Duodenal mucosa (tissue), 2 donors: ENCODE measurements around the gene CCNY.
"Not testable (repeated sequence)": the region's sequence is repeated elsewhere in the genome, so short reads cannot be mapped to it uniquely, and the experiment has no call there.

Experiments used
- H3K27ac ChIP-seq: one replicate; pipeline ENCODE4 v1.7.0; 2013; ENCODE audit warnings: low read depth, low read length
- H3K27me3 ChIP-seq, 2 donors: one replicate each; pipeline ENCODE4 v1.7.0; 2013; ENCODE audit warnings: low read length in 2 of 2, control low read depth in 1 of 2; ENCODE audit not compliant: insufficient read depth in 2 of 2, control insufficient read depth in 1 of 2
- H3K36me3 ChIP-seq, 2 donors: one replicate each; pipeline ENCODE4 v1.7.0; 2013; ENCODE audit warnings: low read length in 2 of 2, control low read depth in 1 of 2; ENCODE audit not compliant: insufficient read depth in 2 of 2, control insufficient read depth in 1 of 2
- H3K4me1 ChIP-seq, 2 donors: one replicate each; pipeline ENCODE4 v1.7.0; 2013; ENCODE audit warnings: low read length in 2 of 2, control low read depth in 1 of 2; ENCODE audit not compliant: insufficient read depth in 2 of 2, control insufficient read depth in 1 of 2
- H3K4me3 ChIP-seq, 2 donors: one replicate each; pipeline ENCODE4 v1.7.0; 2013; ENCODE audit warnings: low read length in 2 of 2, low read depth in 1 of 2
- H3K9ac ChIP-seq, 2 donors: one replicate each; pipeline ENCODE4 v1.7.0; 2013; ENCODE audit warnings: low read length in 2 of 2, low read depth in 1 of 2
- H3K9me3 ChIP-seq, 2 donors: one replicate each; pipeline ENCODE4 v1.7.0; 2013; ENCODE audit warnings: low read length in 2 of 2, control low read depth in 1 of 2; ENCODE audit not compliant: control insufficient read depth in 1 of 2

Gene CCNY

DNA sequence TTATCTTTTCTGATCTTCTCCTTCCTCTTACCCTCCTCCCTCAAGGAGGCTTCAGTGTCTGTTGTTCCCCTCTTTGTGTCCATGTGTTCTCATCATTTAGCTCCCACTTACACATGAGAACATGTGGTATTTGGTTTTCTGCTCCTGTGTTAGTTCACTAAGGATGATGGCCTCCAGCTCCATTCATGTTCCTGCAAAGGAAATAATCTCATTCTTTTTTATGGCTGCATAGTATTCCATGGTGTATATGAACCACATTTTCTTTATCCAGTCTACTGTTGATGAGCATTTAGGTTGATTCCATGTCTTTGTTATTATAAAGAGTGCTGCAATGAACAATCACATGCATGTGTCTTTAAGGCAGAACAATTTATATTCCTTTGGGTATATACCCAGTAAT, 21.1 kb upstream of the CCNY start:
- H3K27ac ChIP-seq, H3K36me3 ChIP-seq, H3K4me1 ChIP-seq, H3K27me3 ChIP-seq, H3K4me3 ChIP-seq, H3K9me3 ChIP-seq, H3K9ac ChIP-seq: not testable (repeated sequence)

DNA sequence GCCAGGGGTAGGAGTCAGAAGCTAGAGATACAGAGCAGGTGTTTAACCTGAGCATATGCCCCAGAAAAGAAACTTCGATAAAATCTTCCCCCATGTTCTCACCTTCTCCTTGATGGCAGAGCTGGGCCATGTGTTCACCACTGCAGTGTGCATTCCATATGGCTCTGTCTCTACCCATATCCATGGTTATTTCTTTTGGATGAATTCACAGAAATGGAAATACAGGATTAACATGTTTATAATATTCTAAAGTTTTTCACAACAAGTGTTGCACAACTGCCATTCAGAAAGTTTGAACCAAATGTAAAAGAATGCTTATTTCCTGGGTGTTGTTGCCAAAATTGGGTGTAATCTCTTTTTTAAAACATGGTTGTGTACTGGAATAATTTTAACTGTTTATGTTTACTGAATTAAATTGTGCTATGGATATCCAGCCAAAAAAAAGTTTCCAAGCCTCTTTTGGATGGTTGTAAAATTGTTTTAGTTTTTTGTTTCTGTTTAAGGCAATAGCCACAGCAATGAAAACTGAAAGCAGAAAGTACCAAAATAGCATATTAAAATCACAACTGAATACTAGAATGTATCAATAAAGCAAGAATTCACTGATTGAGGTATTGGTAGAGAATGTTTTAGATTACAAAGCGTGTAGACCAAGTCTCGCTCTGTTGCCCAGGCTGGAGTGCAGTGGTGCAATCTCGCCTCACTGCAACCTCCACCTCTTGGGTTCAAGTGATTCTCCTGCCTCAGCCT, 19.9 kb upstream of the CCNY start:
- Histone ChIP-seq H3K27me3 (no peaks in the 10 kb centered on the region), H3K4me1 (peaks cover 7% of the 10 kb centered on the region in 2 donors), H3K27ac (no peak overlapping the region), H3K9me3 (no peaks in the 10 kb centered on the region), H3K9ac (no peak overlapping the region), H3K36me3 (peaks cover 0 to 3% of the 10 kb centered on the region in 2 donors), H3K4me3 (no peak overlapping the region)

DNA sequence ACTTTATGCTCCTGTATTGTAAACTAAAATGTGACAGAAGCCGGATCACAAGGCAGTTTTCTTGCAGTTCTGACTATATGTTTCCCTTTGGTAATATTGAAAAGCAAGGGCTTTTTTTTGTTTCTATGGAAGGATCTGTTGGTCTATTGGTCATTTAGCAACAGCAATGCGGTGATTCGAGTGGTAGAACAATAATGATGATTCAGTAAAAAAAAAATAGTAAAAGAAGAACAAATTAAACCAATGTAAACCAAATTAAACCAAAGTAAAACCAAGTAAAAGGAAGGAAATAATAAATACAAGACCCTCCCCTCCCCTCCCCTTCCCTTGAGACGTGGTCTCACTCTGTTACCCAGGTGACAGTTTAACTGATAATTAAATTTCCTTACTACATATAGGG, 17.8 kb upstream of the CCNY start:
- Histone ChIP-seq H3K4me3 (no peak overlapping the region), H3K36me3 (peaks cover 0 to 11% of the 10 kb centered on the region in 2 donors), H3K4me1 (peaks cover 7% of the 10 kb centered on the region in 2 donors), H3K9me3 (peaks cover 0 to 9% of the 10 kb centered on the region in 2 donors), H3K27me3 (no peaks in the 10 kb centered on the region), H3K27ac (no peak overlapping the region), H3K9ac (no peak overlapping the region)

DNA sequence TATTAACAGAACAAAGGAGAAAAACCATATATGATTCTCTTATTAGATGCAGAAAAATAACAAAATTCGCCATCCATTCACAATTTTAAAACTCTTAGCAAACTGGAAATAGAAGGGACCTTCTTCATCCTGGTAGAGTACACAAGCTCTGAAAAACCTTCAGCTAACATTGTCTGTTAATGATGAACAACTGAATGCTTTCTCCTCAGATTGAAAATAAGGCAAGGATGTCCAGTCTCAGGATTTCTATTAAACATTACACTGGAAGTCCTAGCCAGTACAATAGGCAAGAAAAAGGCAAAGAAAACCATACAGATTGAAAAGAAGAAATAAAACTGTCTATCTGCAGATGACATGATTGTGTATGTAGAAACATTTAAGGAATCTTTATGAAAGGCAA, 16.0 kb upstream of the CCNY start:
- Histone ChIP-seq H3K36me3 (peaks cover 0 to 11% of the 10 kb centered on the region in 2 donors), H3K4me3 (no peak overlapping the region), H3K27ac (no peak overlapping the region), H3K9ac (no peak overlapping the region), H3K4me1 (peaks cover 7 to 14% of the 10 kb centered on the region in 2 donors), H3K27me3 (no peaks in the 10 kb centered on the region), H3K9me3 (peaks cover 0 to 9% of the 10 kb centered on the region in 2 donors)

DNA sequence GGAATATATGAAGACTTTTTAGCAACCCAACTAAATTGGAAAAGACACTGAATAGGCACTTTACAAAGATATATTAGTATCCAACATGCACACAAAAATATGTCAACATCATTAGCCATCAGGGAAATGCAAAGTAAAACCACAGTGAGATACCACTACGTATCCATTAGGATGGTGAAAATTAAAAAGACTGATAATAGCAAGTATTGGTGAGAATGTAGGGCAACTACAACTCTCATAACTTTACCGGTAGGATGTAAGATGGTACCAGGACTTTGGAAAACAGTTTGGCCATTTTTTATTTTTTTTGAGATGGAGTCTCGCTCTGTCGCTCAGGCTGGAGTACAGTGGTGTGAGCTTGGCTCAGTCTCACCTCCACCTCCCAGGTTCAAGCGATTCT, 13.7 kb upstream of the CCNY start:
- H3K4me1 ChIP-seq: peaks cover under 1 to 8% of the 10 kb centered on the region in 2 donors
- no peak overlapping the region for H3K27ac ChIP-seq
- no peak overlapping the region for H3K9ac ChIP-seq
- H3K4me3 ChIP-seq: no peak overlapping the region
- peaks cover 0 to 9% of the 10 kb centered on the region in 2 donors for H3K9me3 ChIP-seq
- H3K27me3 ChIP-seq: no peaks in the 10 kb centered on the region
- H3K36me3 ChIP-seq: peaks cover 0 to 11% of the 10 kb centered on the region in 2 donors

DNA sequence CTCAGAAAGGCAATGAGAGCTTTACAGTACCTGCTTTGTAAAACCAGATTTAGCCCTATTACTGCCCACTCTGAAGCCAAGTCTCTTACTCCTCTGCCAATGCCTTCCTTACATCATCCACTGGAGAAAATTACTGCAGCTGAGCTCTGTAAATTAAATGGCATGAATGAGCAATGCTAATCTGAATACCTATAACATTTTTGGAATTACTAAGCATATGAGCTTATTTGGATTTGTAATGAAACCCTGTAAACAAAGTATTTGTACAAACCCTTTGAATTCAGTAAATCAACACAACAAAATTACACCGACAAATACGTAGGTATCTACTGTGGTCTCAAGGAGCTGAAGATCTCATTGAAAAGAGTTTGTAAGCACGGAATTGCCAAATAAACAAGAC, 12.1 kb upstream of the CCNY start:
- Histone ChIP-seq H3K36me3 (peaks cover 0 to 11% of the 10 kb centered on the region in 2 donors), H3K9ac (no peak overlapping the region), H3K27ac (no peak overlapping the region), H3K4me1 (peaks cover 0 to 11% of the 10 kb centered on the region in 2 donors), H3K4me3 (no peak overlapping the region), H3K9me3 (peaks cover 0 to 9% of the 10 kb centered on the region in 2 donors), H3K27me3 (no peaks in the 10 kb centered on the region)

DNA sequence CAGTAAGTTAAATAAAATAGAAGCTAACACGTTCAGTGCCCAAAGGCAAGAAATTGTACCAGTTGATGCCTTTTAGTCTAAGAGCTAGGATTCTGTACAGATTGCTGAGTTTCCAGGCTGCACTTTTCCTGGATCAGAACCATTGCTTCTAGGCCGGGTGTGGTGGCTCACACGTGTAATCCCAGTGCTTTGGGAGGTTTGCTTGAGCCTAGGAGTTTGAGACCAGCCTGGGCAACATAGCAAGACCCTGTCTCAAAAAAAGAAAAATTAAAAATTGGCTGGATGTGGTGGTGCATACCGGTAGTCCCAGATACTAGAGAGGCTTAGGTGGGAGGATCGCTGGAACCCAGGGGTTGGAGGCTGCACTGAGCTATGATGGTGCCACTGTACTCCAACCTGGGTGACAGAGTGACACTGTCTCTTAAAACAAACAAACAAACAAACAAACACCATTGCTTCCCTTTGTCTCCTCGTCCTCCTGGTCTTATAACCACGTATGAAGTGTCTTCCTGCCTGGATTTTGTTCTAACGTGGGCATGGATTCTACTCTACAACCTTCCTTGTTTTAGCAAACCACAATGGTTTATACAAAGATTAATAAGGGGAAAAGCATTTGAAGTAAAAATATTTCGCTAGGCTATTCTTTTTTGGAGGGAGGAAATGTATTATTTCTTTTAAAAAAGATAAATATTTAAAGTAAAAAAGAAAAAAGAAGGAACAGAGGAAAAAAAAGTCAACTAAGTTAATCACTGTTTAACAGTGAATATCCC, 9.7 kb upstream of the CCNY start:
- Histone ChIP-seq H3K27ac (no peak overlapping the region), H3K27me3 (no peaks in the 10 kb centered on the region), H3K4me3 (no peak overlapping the region), H3K4me1 (peaks cover 0 to 11% of the 10 kb centered on the region in 2 donors), H3K36me3 (peaks cover 0 to 8% of the 10 kb centered on the region in 2 donors), H3K9me3 (peaks cover 0 to 9% of the 10 kb centered on the region in 2 donors), H3K9ac (no peak overlapping the region)

DNA sequence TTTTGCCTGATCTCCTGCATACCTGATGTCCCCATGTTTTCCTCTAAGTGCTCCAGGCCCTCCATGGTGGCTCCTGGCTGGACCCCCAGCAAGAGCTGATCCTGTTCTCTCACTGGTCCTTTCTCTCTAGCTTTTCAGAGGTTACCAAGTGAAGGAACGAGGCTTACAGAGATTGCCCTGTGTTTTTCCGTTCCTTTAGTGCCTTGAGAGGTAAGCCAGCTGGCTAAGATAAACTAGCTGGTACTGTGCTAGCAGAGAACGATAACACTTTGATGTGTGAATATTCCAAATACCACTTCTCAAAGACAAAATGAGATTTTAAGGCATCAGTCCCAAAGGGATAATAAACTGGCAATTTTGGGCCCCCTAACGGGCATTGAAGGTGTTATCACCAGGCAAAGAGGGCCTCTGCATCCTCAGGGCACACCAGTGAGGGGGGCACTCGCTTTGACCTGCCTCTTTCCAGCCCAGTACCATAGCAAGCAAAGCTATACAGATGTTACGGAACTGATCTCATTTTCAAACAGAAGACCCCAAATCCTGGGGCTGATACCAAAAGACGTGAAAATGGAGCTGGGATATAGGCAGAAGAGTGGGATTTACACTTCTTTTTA, 8.4 kb upstream of the CCNY start:
- Histone ChIP-seq H3K9ac (no peak overlapping the region), H3K4me1 (peaks cover 0 to 11% of the 10 kb centered on the region in 2 donors), H3K27me3 (no peaks in the 10 kb centered on the region), H3K36me3 (peaks cover 0 to 2% of the 10 kb centered on the region in 2 donors), H3K27ac (no peak overlapping the region), H3K9me3 (peaks cover 0 to 4% of the 10 kb centered on the region in 2 donors), H3K4me3 (no peak overlapping the region)

DNA sequence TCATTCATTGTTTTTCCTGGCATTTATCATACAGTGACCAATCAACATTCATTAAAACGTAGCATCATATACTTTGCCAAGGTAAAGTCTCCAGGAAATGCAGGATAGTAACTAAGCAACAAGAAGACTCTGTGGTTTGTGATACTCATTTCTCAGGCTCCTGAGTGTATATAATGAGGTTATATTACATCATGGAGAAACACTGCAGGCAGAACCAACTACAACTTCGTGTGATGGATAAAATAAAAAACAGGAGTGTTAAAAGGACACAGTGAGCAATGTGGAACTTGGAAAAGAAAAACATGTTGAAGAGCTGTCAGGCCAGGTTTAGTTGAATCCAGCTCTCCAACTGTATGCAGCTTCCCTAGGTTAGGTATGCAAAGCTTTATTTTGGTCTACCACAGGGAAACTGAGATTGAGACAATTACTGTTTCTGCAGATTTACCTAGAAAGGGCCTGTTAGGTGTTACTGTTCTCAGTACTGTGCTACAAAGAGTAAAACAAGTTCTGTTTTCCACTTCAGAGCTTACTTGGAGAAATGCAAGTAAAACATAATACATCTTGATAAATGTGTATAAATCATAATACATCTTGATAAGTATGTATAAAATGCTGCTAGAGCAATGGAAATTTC, 7.8 kb upstream of the CCNY start:
- no peak overlapping the region for H3K27ac ChIP-seq
- peaks cover 0 to 2% of the 10 kb centered on the region in 2 donors for H3K36me3 ChIP-seq
- H3K9ac ChIP-seq: no peak overlapping the region
- no peaks in the 10 kb centered on the region for H3K9me3 ChIP-seq
- H3K4me1 ChIP-seq: peaks cover 0 to 11% of the 10 kb centered on the region in 2 donors
- no peak overlapping the region for H3K4me3 ChIP-seq
- no peaks in the 10 kb centered on the region for H3K27me3 ChIP-seq
